Adrenal gland (tissue), 12 donors: ENCODE measurements around the gene PSMD14. TPM values are rescaled to one million over a fixed set of nuclear protein-coding genes. Genes with fewer than 3 reads are reported as not detected.

ENCODE experiments used
- DNase-seq, 7 donors: peaks; one replicate each; pipeline ENCODE4 v3.0.0-alpha.2; 2019 to 2020
- H3K27ac ChIP-seq, 5 donors: fragments of 200-600 bp; sonication (generic) in 4 of 5; 1 replicate in 3 of 5; 2 replicates in 2 of 5; pipeline versions ENCODE4 v1.5.1 to v1.8.0; 2016 to 2020; ENCODE audit warnings: mild to moderate bottlenecking in 1 of 5
- H3K27me3 ChIP-seq: fragments of 200-600 bp; 2 replicates; pipeline ENCODE4 v1.8.0; 2021
- H3K36me3 ChIP-seq, 2 donors: fragments of 200-600 bp; replicated peaks in 1 of 2; 1 replicate in 1 of 2; 2 replicates in 1 of 2; pipeline versions ENCODE4 v1.5.1 to v1.8.0; 2018 to 2022
- H3K4me1 ChIP-seq, 2 donors: fragments of 200-600 bp; replicated peaks in 1 of 2; 1 replicate in 1 of 2; 2 replicates in 1 of 2; pipeline versions ENCODE4 v1.5.1 to v1.8.0; 2018 to 2021
- H3K4me3 ChIP-seq, 4 donors: fragments of 200-600 bp; sonication (generic) in 3 of 4; one replicate each; pipeline ENCODE4 v1.5.1; 2016 to 2018
- H3K9me3 ChIP-seq, 3 donors: fragments of 200-600 bp; sonication (generic) in 1 of 3; replicated peaks in 1 of 3; 1 replicate in 2 of 3; 2 replicates in 1 of 3; pipeline versions ENCODE4 v1.5.1 to v1.8.0; 2016 to 2021
- POLR2A ChIP-seq, 2 donors: fragments of 450-650 bp; IDR thresholded peaks; one replicate each; pipeline ENCODE4 v1.6.1; 2017; ENCODE audit warnings: antibody characterized with exemption in 2 of 2, mild to moderate bottlenecking in 2 of 2, moderate library complexity in 1 of 2
- WGBS, 4 donors: extraction: QIAGEN DNeasy Blood & Tissue Kit in 2 of 4; methylation state at CpG; one replicate each; pipeline versions ENCODE4 v1.1.5 to v1.1.7; 2013 to 2017; 5-methylcytosine and 5-hydroxymethylcytosine counted together
- intact Hi-C, 2 donors: fragments of 100-400 bp; cut with DNase I; formaldehyde crosslinking; loops; one replicate each; pipeline versions ENCODE4 v1.14.1 to v1.15.0; 2022 to 2023
- polyA plus RNA-seq, 3 donors: library from polyadenylated mRNA; stranded (reverse); fragments of 200-250 nt in 2 of 3; fragments of 350-450 nt in 1 of 3; fragmentation: Illumina TruSeq in 1 of 3; extraction: RNeasy Lipid Tissue Mini Kit (QIAGEN cat#74804) in 1 of 3; gene quantifications; one replicate each; pipeline ENCODE4 v1.2.3, GENCODE V29; 2013 to 2014
- total RNA-seq, 9 donors: library from RNA; depleted of rRNA in 4 of 9; stranded (reverse); fragments of >200 nt in 4 of 9; fragments of 120-200 nt in 1 of 9; fragmentation: NEBNext Ultra II Directional in 1 of 9; extraction: Animal tissue kit (Norgen Biotek cat#: 25700) in 1 of 9; gene quantifications; one replicate each; pipeline versions ENCODE4 v1.1.0 to v1.2.4, GENCODE V29; 2013 to 2023
- TF ChIP-seq, protein P1 (sequence below), 6 experiments: fragments of 450-650 bp in 4 of 6; fragments of 200-600 bp in 2 of 6; sonication (generic) in 1 of 6; IDR thresholded peaks; 1 replicate in 5 of 6; 2 replicates in 1 of 6; pipeline versions ENCODE4 v1.5.1 to v1.8.0; 2016 to 2021; ENCODE audit warnings: antibody characterized with exemption in 6 of 6, mild to moderate bottlenecking in 2 of 6, moderate library complexity in 1 of 6
- donor health status: healthy with polysubstance abuse.
- donor health status: Bipolar disorder and iron deficiency.
- donor health status: DM: yes; HTN: yes; CAD: no.
- donor health status: DM: no; HTN: no; CAD: no.
- donor health status: DM: no; HTN: no; CAD: no.
- donor health status: DM: yes; HTN: yes; CAD: no.

Gene PSMD14
- total and polyA plus RNA-seq, 12 donors, result 19.8 to 182 (median 50.2) TPM

DNA sequence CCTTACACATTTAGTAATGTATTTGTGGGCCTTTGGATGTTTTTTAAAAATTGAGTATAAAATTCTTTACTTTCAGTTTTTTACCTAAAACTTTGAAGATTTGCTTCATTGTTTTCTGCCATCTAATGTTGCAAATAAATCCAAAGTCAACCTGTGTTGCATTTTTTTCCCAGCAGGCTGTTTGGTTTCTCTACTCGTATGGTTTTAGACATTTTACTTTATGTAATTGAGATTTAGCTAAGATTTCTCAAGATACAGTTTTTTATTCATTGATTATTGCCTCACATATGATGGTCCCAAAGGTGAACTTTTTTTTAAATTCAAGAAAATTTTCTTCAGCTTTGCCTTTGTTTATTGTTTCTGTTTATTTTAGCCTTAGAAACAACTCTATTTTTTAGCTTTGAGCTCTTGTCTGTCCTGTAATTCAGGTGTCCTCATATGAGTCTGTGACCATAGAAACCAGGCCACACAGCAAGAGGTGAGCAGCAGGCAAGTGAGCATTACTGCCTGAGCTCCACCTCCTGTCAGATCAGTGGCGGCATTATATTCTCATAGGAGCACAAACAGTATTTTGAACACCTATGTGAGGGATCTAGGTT lies 54.4 kb downstream of the PSMD14 start:
- intact Hi-C loops, result no loop called here
- no peaks in the 10 kb centered on the region for H3K36me3 ChIP-seq
- no peak overlapping the region for H3K4me3 ChIP-seq
- H3K27me3 ChIP-seq, result no peaks in the 10 kb centered on the region
- no peak overlapping the region for H3K27ac ChIP-seq
- DNase-seq, result no peak
- H3K4me1 ChIP-seq, result no peaks in the 10 kb centered on the region
- 83 to 95% (median 90%) methylated on average over 1 to 2 of the region's 2 CpGs for WGBS, 4 donors
- H3K9me3 ChIP-seq, result peaks cover 0 to 15% (median 12%) of the 10 kb centered on the region in 3 donors
- TF ChIP-seq, protein P1, sequence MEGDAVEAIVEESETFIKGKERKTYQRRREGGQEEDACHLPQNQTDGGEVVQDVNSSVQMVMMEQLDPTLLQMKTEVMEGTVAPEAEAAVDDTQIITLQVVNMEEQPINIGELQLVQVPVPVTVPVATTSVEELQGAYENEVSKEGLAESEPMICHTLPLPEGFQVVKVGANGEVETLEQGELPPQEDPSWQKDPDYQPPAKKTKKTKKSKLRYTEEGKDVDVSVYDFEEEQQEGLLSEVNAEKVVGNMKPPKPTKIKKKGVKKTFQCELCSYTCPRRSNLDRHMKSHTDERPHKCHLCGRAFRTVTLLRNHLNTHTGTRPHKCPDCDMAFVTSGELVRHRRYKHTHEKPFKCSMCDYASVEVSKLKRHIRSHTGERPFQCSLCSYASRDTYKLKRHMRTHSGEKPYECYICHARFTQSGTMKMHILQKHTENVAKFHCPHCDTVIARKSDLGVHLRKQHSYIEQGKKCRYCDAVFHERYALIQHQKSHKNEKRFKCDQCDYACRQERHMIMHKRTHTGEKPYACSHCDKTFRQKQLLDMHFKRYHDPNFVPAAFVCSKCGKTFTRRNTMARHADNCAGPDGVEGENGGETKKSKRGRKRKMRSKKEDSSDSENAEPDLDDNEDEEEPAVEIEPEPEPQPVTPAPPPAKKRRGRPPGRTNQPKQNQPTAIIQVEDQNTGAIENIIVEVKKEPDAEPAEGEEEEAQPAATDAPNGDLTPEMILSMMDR (IDR thresholded peaks at IDR 0.05), result no peak
- TF ChIP-seq POLR2A (IDR thresholded peaks at IDR 0.05), result no peak

DNA sequence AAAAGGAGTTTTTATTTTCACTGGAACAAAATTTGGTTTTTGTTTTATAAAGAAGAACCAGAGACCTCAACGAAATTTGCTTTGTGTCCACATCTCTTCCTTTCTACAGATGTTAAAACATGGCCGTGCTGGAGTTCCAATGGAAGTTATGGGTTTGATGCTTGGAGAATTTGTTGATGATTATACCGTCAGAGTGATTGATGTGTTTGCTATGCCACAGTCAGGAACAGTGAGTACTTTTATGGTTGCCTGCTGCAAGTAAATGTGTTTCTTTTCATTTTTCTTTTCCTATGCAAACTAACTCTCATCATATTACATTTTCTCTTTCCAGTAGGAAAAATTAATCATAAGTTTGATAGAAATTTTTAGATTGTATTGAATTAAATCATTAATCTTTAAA lies 59.5 kb downstream of the PSMD14 start:
- Histone ChIP-seq H3K27me3 (no peaks in the 10 kb centered on the region), H3K4me3 (no peak overlapping the region), H3K36me3 (peaks cover 0 to 7% of the 10 kb centered on the region in 2 donors), H3K9me3 (peaks cover 0 to 6% (median 3%) of the 10 kb centered on the region in 3 donors), H3K4me1 (no peaks in the 10 kb centered on the region), H3K27ac (no peak overlapping the region)
- no peak for DNase-seq
- intact Hi-C loops, result no loop called here
- WGBS, 4 donors, result 87 to 93% (median 88%) methylated on average over 3 of the region's 3 CpGs
- TF ChIP-seq POLR2A (IDR thresholded peaks at IDR 0.05), result no peak
- TF ChIP-seq, protein P1 (IDR thresholded peaks at IDR 0.05), result no peak

DNA sequence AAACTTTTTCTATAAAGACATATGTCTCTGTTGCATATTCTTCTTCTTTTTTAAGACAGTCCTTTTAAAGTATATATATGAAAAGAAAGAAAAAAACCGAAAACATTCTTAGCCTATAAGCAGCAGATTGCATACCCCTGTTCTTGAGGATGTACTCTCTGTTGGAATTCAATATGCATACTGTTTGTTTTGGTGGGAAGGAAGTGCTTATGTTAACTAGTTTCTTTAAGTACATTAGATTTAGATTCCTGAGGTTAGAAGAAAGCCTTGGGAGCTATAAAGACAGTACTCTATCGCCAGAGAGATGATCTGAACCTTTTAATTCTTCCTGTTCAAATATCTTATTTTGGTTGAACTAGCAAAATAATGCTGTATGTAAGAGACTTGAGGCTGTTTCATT lies 61.1 kb downstream of the PSMD14 start:
- no peak for DNase-seq
- Histone ChIP-seq H3K9me3 (no peaks in the 10 kb centered on the region), H3K4me3 (no peak overlapping the region), H3K36me3 (peaks cover 0 to 7% of the 10 kb centered on the region in 2 donors), H3K4me1 (no peaks in the 10 kb centered on the region), H3K27ac (no peak overlapping the region), H3K27me3 (no peaks in the 10 kb centered on the region)
- 86 to 92% (median 88%) methylated on average over 2 of the region's 2 CpGs for WGBS, 4 donors
- intact Hi-C loops, result no loop called here
- TF ChIP-seq POLR2A (IDR thresholded peaks at IDR 0.05), result no peak
- TF ChIP-seq, protein P1 (IDR thresholded peaks at IDR 0.05), result no peak

DNA sequence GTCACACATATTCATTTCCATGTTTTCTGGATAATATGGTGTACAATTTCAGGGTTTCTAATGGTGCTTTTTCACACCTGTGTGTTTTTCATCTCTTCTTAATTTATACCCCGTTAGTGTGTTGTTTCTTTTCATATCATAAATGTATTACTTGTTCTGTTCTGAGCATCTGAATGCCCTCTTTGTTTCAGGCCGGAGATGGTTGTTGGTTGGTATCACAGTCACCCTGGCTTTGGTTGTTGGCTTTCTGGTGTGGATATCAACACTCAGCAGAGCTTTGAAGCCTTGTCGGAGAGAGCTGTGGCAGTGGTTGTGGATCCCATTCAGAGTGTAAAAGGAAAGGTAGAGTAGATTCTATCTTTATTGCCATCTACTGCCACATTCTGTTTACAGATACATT lies 62.8 kb downstream of the PSMD14 start:
- 84 to 93% (median 86%) methylated on average over 3 of the region's 3 CpGs for WGBS, 4 donors
- Histone ChIP-seq H3K9me3 (no peaks in the 10 kb centered on the region), H3K27ac (no peak overlapping the region), H3K4me3 (no peak overlapping the region), H3K27me3 (no peaks in the 10 kb centered on the region), H3K4me1 (no peaks in the 10 kb centered on the region), H3K36me3 (peaks cover 0 to 7% of the 10 kb centered on the region in 2 donors)
- no peak for DNase-seq
- intact Hi-C loops, result no loop called here
- TF ChIP-seq, protein P1 (IDR thresholded peaks at IDR 0.05), result no peak
- TF ChIP-seq POLR2A (IDR thresholded peaks at IDR 0.05), result no peak
